MM.1S (cell line): ENCODE measurements around the gene TMEM221.

Experiments used
- DNase-seq: peaks from one replicate; pipeline ENCODE4 v3.0.0-alpha.2; 2015
- H2AFZ ChIP-seq: fragments of 300-600 bp; sonication (generic); 2 replicates; pipeline ENCODE4 v1.6.0; 2016; ENCODE audit warnings: antibody characterized with exemption, low read length
- H3F3A ChIP-seq: fragments of 300-600 bp; sonication (generic); 2 replicates; pipeline ENCODE4 v1.6.1; 2016; ENCODE audit warnings: mild to moderate bottlenecking, antibody characterized with exemption, low read length, moderate library complexity, mixed read lengths; ENCODE audit not compliant: insufficient read depth
- H3K27ac ChIP-seq: fragments of 300-600 bp; sonication (generic); 2 replicates; pipeline ENCODE4 v1.5.1; 2016; ENCODE audit warnings: mild to moderate bottlenecking, low read length
- H3K27me3 ChIP-seq: fragments of 300-600 bp; sonication (generic); replicated peaks from 2 replicates; pipeline ENCODE4 v1.6.0; 2016; ENCODE audit warnings: low read length; ENCODE audit not compliant: insufficient read depth
- H3K36me3 ChIP-seq: fragments of 300-600 bp; sonication (generic); replicated peaks from 2 replicates; pipeline ENCODE4 v1.6.1; 2016; ENCODE audit warnings: mild to moderate bottlenecking, low read length, mixed read lengths; ENCODE audit not compliant: insufficient read depth
- H3K4me1 ChIP-seq: fragments of 300-600 bp; sonication (generic); 2 replicates; pipeline ENCODE4 v1.6.1; 2016; ENCODE audit warnings: low read length, mixed read lengths
- H3K4me2 ChIP-seq: fragments of 300-600 bp; sonication (generic); 2 replicates; pipeline ENCODE4 v1.6.0; 2016; ENCODE audit warnings: low read depth, low read length
- H3K4me3 ChIP-seq: fragments of 300-600 bp; sonication (generic); 2 replicates; pipeline ENCODE4 v1.5.1; 2016; ENCODE audit warnings: low read length, mixed read lengths
- H3K79me2 ChIP-seq: fragments of 300-600 bp; sonication (generic); 2 replicates; pipeline ENCODE4 v1.6.1; 2016; ENCODE audit warnings: mixed run types, low read length, mixed read lengths
- H3K9ac ChIP-seq: fragments of 300-600 bp; sonication (generic); 2 replicates; pipeline ENCODE4 v1.6.1; 2016; ENCODE audit warnings: low read length, mixed read lengths
- H3K9me2 ChIP-seq: fragments of 300-600 bp; sonication (generic); replicated peaks from 2 replicates; pipeline ENCODE4 v1.6.1; 2016; ENCODE audit warnings: mild to moderate bottlenecking, low read length, mixed read lengths; ENCODE audit not compliant: insufficient read depth
- H3K9me3 ChIP-seq: fragments of 300-600 bp; sonication (generic); replicated peaks from 2 replicates; pipeline ENCODE4 v1.6.1; 2016; ENCODE audit warnings: mild to moderate bottlenecking, low read length, mixed read lengths; ENCODE audit not compliant: insufficient read depth
- H4K20me1 ChIP-seq: fragments of 300-600 bp; sonication (generic); 2 replicates; pipeline ENCODE4 v1.6.1; 2016; ENCODE audit warnings: mild to moderate bottlenecking, low read length, moderate library complexity, mixed read lengths; ENCODE audit not compliant: insufficient read depth
- CTCF ChIP-seq: fragments of 300-600 bp; sonication (generic); IDR thresholded peaks from 2 replicates; pipeline ENCODE4 v1.5.1; 2016; ENCODE audit warnings: antibody characterized with exemption, low read length, mixed read lengths
- EZH2 ChIP-seq: fragments of 300-600 bp; sonication (generic); optimal IDR thresholded peaks from 2 replicates; pipeline ENCODE3; 2017; ENCODE audit warnings: low read depth, mild to moderate bottlenecking, antibody characterized with exemption, low read length, mixed read lengths
- EZH2phosphoT487 ChIP-seq: fragments of 300-600 bp; sonication (generic); IDR thresholded peaks from 2 replicates; pipeline ENCODE4 v1.6.1; 2018; ENCODE audit warnings: antibody characterized with exemption, low read length

TMEM221 gene

GRCh38 chr19:17389957-17390664 lies 58.4 kb downstream of the TMEM221 start:
- Histone ChIP-seq H3K9me2 (no peaks in the 10 kb centered on the region), H4K20me1 (no peaks in the 10 kb centered on the region), H3K79me2 (no peaks in the 10 kb centered on the region), H3K27ac (no peak overlapping the region), H2AFZ (peak overlapping the region; percentile 94), H3F3A (peaks cover 28% of the 10 kb centered on the region), H3K4me3 (peak overlapping the region; percentile 72), H3K27me3 (peaks cover 17% of the 10 kb centered on the region), H3K4me1 (peaks cover 7% of the 10 kb centered on the region; the same call in 1 of the 2 replicates), H3K9me3 (no peaks in the 10 kb centered on the region), H3K4me2 (peak overlapping the region; percentile 95), H3K9ac (no peak overlapping the region; the same call in 1 of the 2 replicates), H3K36me3 (no peaks in the 10 kb centered on the region)
- TF ChIP-seq EZH2phosphoT487 (no peak), EZH2 (no peak), CTCF (no peak)
- DNase-seq: no peak

GRCh38 chr19:17389288-17389687 lies 59.2 kb downstream of the TMEM221 start:
- H3K4me3 ChIP-seq: no peak overlapping the region
- peaks cover 27% of the 10 kb centered on the region for H3F3A ChIP-seq
- no peak overlapping the region for H3K27ac ChIP-seq
- no peak overlapping the region for H3K4me2 ChIP-seq
- no peak overlapping the region for H2AFZ ChIP-seq
- no peaks in the 10 kb centered on the region for H3K9me2 ChIP-seq
- no peak overlapping the region for H3K9ac ChIP-seq
- no peaks in the 10 kb centered on the region for H3K36me3 ChIP-seq
- no peak for DNase-seq
- H3K9me3 ChIP-seq: no peaks in the 10 kb centered on the region
- peaks cover 17% of the 10 kb centered on the region for H3K27me3 ChIP-seq
- TF ChIP-seq EZH2 (no peak), CTCF (no peak), EZH2phosphoT487 (no peak)
- H4K20me1 ChIP-seq: no peaks in the 10 kb centered on the region
- no peaks in the 10 kb centered on the region for H3K79me2 ChIP-seq
- H3K4me1 ChIP-seq: peaks cover 7% of the 10 kb centered on the region; the same call in 1 of the 2 replicates

- Histone ChIP-seq H3K4me3 (no peak overlapping the region), H3K27me3 (peaks cover 17% of the 10 kb centered on the region), H2AFZ (0 out of 2 replicates have a peak overlapping the region, but pooled peaks have one; percentile 3), H3K4me2 (no peak overlapping the region), H3K9me3 (no peaks in the 10 kb centered on the region), H3K9me2 (no peaks in the 10 kb centered on the region), H3K4me1 (peaks cover 7% of the 10 kb centered on the region), H4K20me1 (no peaks in the 10 kb centered on the region), H3K27ac (no peak overlapping the region), H3F3A (0 out of 2 replicates have a peak, but pooled peaks cover 4% of the 10 kb centered on the region), H3K9ac (no peak overlapping the region), H3K36me3 (no peaks in the 10 kb centered on the region), H3K79me2 (no peaks in the 10 kb centered on the region)
- peak; percentile 49 for DNase-seq
- TF ChIP-seq EZH2phosphoT487: no peak
- peak; percentile 91 for TF ChIP-seq CTCF
- no peak for TF ChIP-seq EZH2
Measured at GRCh38 chr19:17385878-17386611, 62.4 kb downstream of the TMEM221 start.
